Astrocyte (in vitro differentiated cells and primary cell): ENCODE data around the gene ASB16.

ENCODE experiments used
- CTCF ChIP-seq: IDR thresholded peaks from 2 replicates; pipeline ENCODE4 v1.5.1; 2011; ENCODE audit warnings: low read depth, mild to moderate bottlenecking, inconsistent platforms, low read length, moderate library complexity; ENCODE audit not compliant: insufficient read depth
- EZH2 ChIP-seq: IDR thresholded peaks from 2 replicates; pipeline ENCODE4 v1.6.1; 2012; ENCODE audit warnings: mild to moderate bottlenecking, low read length, inconsistent platforms; ENCODE audit not compliant: insufficient read depth

- no peak for TF ChIP-seq CTCF
- no peak for TF ChIP-seq EZH2
Measured at GRCh38 chr17:44213403-44214229, 43.1 kb downstream of the ASB16 start.
